Fibroblast of skin of right biceps (primary cell): Measurements from ENCODE around the gene PVALB.

Experiments used
- DNase-seq: peaks from one replicate; pipeline ENCODE4 v3.0.0-alpha.2; 2013

The PVALB gene

DNA sequence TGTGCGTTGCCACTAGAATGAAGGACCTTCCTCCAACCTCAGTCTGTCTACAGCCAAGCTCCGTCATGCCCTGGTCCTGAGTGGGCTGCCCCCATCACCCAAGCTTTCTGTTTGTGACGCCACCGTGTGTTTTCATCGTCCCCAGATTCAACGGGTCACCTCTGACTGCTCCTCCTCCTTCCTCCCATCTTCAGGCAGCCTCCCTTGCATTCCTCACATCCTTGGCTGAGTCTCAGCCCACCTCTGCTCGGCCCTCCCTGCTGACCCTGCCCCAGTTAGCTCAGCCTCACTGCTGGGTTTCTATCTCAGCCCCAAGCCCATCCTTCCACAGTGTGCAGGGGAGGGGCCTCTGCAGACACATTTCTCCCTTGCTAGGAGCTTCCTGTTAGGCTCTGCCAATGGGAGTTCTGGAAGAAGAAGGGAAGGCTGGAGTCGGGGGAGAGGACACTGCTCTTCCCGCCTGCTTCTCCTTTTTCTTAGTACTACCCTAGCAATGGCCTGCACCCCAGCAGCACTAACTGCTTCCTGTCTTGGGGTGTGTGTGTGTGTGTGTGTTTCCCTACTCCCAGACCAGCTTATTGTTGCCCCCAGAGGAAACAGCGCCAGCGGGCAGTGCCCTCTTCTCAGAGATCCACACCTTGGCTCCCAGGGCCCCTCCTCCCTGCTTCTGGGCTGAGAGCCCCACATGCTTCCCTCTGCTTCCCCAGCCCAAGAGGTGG is 46.2 kb downstream of the PVALB start:
- DNase-seq = no peak

- DNase-seq = no peak
Measured at GRCh38 chr22:36769541-36770512, 47.0 kb downstream of the PVALB start.

DNA sequence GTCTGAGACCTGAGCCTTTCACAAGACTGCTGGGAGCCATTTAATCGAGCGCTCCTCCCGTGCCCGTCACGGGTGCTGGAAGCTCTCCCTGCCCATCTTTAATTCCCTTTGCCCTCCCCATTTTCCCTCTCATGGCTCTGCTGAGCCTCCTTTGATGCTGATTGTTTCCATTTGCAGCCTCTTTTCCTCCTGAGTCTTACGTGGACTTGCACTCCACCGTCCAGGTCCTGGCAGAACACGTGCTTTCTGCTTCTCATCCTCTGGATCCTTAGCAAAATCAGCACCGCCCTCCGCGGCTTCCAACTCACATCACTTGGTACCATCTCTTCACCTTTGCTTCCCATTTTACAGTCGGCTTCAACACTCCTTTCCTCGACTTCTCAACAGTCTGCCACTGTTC is 48.2 kb downstream of the PVALB start:
- DNase-seq = no peak

DNA sequence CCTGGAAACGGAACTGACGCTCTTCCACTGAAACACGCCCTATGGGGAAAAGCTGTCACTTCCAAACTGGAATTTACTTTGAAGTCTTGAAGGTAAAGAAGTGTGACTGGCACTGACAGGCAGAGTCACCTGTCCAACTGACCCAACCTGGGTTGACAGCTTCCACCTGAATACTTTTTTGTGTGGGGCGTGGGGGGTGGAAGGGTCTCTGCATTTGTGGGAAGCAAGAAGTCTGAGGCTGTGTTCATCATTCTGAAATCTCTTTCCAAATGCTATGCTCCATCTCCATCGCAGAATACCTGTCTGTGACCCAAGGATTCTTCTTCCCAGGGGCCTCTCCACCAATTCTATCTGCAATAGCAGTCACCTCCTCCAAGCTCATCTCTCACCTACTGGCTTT is 48.7 kb downstream of the PVALB start:
- DNase-seq = no peak

GRCh38 chr22:36767035-36767775 is 49.6 kb downstream of the PVALB start:
- DNase-seq = no peak

DNA sequence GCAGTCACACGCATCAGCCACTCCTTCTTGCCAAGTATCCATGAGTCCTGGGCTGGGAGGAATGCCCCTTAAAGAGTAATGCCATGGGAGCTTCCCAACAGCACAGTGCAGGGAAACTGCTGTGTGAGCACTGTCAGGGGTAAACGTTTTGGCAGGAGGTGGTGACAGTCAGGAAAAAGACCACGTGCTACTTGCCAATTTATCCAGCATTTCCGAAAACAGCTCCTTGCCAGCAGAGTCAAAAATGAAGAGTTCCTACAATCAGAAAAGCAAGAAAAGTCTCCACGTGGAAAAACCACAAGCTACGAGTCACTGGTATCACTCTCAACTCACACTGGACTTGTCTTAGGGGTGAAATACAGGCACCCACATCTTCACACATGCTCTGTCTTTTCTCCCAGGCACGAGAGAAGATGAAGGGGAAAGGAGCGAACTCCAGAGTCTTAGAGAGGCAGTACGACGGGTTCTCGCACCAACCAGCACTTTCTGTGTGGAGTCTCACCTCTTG is 50.8 kb downstream of the PVALB start:
- DNase-seq = peak; percentile 31

- DNase-seq = no peak
Measured at GRCh38 chr22:36765131-36765942, 51.5 kb downstream of the PVALB start.

DNA sequence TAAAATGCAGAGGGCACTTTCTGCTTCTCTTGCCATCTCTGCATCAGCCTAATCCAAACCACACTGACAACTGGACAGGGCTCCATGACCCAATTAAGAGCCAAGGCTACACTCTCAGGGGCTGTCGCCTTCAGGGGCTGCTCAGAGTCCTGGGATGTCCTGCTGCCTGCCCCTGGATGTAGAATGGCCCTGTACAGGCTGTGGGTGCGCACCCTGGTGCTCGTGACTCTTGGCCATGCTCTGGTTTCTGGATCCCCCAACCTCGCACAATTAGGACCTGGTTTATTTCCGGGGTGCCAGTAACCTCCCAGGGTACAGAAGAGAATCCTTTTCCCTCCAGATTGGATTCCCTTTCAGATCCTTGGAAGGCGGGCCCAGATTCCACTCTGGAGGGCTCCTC is 52.2 kb downstream of the PVALB start:
- no peak for DNase-seq

DNA sequence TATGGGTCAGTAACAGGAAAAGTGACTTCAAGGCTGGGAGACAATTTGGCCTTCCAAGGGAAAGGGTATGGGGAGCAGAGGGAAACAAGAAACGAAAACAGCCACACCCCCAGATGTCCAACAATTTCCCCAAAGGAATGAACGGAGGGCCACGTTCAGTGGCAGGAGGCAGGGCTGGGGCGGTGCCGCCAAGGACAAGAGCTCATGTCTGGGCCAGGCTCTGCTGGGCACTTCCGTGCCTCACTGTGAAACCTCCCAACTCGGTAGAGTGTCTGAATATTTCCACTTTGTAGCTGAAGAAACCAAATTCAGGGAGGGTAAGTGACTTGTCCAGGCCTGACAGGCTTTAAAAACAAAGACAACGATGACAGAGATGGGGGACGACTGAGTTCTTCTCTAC is 52.8 kb downstream of the PVALB start:
- no peak for DNase-seq

DNA sequence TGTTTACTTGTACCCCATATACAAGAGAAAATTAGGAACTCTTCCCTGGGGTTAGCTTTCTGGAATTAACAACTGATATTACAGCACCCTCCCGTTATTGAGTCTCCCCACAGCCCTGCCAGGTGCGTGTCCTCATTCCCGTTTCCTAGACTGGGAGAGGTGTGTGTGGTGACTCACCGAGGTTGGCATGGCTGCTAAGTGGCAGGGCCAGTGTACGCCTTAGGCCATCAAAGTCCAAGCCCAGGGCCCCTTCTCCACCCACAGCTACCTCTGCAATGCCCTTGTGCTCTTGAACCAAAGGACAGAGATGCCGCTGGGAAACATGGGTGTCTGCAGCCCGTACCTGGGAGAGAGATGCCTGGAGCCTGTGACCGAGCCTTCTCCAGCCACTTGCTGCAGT is 53.3 kb downstream of the PVALB start:
- no peak for DNase-seq

- DNase-seq = no peak
Measured at GRCh38 chr22:36762687-36763260, 54.1 kb downstream of the PVALB start.

GRCh38 chr22:36761553-36762240 is 55.1 kb downstream of the PVALB start:
- DNase-seq = no peak

GRCh38 chr22:36760786-36761185 is 56.0 kb downstream of the PVALB start:
- no peak for DNase-seq

DNA sequence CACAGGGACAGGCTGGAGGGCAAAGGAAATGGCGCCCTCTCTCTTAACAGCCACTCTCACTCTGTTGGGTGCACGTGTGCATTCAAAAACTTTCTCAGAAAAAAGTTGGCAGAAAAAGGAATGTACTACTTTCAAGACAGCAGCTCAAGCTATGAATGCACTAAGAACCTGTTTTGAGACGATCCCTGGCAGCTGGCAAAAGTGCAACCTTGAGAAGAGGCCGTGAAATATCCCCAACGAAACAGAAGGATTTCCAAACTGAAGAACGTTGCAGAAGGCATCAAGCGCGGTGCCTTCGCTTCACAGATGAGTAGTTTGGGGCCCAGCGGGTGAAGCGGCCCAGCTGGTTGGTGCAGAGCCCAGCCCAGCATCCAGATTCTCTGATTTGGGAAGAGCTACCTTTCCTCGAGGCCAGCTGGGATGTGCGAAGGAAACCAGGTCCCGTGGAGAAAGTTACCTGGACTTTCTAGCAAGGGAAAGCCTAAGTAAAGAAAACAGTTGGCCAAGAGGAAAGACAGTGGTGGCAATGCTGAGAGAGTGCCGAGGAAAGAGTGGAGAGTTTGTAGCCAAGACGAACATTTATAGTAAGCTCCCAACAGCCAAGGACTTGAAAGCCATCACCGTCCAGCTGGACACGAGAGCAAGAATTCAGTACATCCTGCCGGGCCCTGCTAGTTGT is 57.2 kb downstream of the PVALB start:
- DNase-seq = no peak

DNA sequence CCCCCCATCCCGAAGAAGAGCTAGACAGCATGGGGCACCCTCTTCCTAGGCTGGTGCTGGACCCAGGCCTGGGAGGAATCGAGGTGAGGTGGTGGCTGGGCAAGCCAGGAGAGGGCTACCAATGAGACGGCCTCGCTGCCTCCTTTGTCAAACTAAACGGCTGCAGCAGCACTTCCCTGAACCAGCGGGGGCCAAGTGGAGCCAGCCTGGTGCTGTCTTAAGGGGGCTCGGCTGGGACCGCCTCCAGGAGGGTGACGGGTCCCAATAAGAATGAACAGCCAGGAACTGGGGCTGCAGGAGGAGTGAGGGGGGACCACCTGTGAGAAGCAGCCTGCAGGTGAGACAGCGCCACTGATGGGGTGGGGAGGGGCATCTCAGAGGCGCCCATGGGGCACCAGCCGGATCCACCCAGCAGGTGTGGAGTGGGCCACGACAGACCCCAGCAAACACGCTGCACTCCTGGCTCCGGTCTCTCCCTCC is 58.0 kb downstream of the PVALB start:
- DNase-seq = no peak

DNA sequence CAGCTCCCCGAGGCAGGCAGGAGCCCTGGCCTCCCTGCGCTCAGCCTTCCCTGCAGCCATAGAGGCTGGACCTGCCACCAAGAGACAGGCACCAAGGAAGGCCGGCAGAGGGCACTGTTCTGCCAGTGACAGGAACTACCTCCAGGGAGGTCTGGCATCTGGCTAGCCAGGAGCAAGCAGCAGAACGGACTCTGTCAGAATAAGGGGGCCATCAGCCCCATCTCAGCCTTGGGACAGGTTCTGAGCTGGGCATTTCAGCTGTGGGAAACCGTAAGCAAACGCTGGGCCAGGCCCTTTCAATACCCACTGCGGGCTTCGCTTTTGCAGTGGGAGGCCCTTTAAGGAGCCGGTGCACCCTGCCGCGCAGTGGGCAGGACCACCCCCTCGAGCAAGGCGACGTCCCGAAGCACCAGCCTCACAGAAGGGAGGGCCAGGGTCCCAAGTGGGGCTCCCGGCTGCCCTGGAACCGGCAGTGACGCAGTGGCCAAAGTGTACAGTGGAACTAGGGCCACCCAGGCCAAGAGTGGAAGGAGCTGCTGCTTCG is 59.1 kb downstream of the PVALB start:
- DNase-seq = peak; percentile 59

GRCh38 chr22:36756746-36757655 is 59.8 kb downstream of the PVALB start:
- DNase-seq = no peak

DNA sequence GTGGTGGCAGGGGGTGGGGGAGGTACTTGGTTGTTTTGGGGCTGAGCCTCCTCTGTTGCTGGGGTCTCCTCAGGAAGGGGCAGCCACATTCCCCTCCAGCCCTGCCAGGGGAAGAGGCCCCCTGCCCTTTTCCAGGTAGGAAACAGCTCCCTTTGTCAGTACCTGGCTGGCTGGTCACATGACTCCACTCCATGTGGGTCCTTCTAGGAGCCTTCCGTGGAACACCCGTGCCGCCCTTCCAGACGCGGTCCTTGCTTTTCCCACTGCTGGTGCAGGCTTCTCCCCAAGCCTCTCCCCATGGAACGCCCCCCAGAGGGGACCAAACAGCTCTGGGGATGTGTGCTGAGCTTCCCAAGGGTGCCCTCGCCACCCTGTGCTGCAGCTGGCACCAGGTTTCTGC is 60.8 kb downstream of the PVALB start:
- no peak for DNase-seq

DNA sequence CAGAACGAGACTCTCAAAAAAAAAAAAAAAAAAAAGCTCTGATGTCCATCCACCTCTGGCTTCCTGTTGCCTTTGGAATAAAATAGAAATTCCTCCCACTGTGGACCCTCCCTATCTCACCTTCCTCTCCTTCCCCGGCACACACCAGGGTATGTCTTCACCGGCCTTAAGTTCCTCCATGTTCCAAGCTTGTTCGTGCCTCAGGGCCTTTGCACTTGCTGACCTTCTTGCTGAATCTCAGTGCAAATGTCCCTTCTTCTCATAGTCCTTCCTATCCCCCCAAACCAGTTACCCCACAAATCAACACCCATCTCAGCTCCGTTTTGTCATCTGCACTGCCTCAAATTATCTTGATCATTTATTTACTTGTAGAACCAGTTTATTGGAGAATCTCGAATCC is 61.5 kb downstream of the PVALB start:
- no peak for DNase-seq
